NCI-H1048 (cell line): ENCODE results near the gene MED27.

Source experiments
- DNase-seq: peaks from one replicate; lab custom pipeline; 2025; lab: John Stamatoyannopoulos, UW

Gene MED27

DNA sequence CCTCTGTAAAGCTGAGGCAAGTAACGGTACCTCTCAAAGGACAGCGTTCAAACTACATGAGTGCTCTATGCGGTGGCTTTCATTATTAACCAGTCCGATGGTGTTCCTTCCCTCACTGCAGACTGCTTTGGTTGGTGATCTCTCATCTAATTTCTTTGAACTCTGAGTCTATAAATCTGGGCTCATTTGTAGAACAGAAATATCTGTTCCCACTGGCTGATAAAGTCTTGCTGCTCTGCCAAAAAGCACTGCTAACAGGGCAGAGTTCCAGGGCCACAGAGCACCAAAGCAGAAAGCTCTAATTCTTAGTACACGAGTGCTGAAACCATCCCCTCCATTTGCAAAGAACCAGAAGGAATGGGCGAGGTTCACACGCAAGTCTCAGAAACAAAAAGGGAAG is 81.9 kb downstream of the MED27 start:
- no peak for DNase-seq

DNA sequence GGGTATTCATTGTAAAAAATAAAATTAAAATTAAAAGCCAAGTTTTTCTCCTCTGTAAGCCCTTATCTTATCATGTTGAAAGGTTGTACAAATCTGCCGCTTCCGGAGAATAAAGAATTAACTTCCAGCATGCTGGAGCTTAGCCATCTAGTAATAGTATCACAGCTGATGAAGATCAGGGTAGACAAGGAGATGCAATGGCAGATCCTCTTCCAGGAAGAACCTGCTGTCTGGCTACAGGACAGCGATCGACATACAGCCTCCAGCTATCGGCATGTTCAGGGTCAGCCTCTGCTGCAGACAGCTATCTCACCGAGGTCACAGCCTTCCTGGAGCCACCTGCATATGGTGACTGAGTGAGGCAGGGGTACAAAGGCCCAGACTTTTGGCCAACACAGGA is 82.6 kb downstream of the MED27 start:
- no peak for DNase-seq

DNA sequence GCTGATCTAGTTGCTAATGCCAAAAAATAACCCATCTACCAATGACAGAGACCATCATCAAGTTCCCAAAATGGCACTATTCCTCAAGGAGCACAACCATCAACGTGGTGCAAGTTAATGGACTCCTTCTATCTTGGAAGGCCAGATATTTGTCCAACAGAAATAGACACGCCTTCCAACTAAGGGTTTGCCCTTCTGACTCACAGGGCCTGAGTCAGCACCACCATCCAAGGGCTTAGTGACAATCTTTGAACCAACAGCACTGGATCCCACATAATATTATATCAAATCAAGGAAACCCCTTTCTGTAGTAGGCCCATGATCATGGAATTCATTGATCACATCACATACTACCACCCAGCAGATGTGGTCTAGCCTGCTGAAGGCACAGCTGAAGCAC is 84.3 kb downstream of the MED27 start:
- DNase-seq = no peak

DNA sequence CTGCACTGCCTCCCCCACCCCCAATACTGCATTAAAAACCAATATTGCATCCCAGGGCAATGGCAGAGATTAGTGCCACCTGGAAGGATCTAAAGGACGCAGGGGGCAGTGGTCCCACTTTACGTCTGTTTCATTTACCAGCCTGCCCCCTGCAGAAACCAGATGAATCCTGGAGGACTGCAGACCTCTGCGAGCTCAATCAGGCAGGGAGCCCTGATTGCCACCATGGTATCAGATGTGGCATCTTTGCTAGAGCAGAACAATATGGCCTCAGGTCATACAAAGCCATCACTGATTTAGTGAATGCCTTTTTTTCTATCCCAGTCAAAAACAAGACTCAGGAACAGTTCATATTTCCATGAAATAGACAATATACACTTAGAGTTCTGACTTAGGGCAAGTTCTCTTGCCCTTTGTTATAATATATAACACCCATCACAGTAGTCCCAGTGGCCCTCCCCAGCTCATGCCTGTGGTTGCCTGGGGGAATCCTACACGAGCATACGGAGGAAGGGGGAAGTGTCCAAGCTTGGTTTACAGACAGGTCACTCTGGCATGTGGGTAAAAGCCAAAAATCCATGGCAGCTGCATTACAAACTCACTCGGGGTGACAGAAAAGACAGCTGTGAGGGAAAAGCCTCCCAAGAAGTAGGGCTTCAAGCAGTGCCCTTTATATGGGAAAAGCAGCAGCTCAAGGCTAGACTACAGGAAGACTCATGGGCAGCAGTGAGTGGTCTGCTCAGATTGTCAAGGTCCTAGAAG is 85.1 kb downstream of the MED27 start:
- DNase-seq = no peak

DNA sequence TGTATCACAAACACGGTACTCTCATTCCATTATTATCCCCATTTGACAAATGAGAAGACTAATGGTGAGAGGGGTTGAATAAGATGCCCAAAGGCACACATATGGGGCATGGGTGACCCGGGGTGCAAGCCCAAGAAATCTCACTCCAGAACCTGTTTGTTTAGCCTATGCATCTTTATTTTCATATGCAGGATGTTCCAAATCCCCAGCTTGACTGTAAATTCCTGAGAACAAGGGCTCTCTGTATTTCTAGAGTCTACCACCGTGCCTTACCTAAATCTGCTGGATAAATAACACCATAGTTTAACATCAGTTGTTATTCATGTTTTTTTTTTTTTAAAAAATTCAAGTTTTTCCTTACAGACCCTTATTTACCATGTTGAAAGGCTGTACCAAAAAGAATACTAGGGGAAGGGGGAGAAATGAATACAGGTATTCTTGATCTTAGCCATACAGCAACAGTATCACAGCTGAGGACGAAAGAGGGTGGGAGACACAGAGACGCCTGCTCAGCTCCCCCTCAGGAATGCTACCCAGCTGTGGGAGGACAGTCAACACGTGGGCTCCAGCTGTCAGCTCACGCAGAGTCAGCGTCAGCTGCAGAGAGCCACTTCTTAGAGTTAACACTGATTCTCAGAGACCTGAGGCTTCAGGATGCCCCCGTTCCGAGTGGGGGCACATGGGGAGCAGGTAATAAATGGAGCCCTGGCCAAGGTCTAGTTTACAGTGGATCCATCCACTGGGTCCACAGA is 86.6 kb downstream of the MED27 start:
- DNase-seq = no peak

DNA sequence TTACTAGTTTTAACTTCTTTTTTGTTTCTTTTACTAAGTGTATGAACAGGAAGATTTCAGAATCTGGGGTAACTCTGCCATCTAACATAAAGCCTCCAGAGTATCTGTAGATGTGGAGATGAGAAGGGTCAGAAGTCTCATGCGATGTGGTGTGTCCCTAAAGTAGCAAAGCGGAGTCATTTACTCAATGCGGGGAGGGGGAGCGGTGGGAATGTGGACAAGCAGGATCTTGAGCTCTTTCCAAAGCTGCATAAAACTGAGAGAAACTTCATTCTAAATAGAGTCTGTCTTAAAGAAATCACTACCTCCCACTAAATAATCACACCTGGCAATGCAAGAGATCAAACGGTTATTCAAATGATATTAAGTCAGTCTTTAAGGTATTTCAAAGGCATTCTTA is 92.4 kb downstream of the MED27 start:
- DNase-seq = no peak

DNA sequence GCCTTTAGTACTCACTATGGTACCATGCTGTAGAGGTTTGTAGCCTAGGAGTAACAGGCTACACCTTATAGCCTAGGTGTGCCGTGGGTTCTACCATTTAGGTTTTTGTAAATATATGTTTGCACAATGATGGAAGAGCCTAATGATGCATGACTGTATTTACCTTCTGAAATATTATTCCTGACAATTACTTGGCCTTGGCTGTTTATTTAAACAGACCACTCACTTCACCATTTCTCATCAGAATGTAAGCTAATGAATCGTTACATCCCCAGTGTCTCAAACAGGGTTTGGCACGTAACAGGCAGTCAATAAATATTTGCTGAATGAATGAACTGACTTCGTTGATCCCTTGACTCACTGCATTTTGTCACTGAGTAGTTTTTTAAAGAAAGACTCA is 93.1 kb downstream of the MED27 start:
- DNase-seq = no peak

DNA sequence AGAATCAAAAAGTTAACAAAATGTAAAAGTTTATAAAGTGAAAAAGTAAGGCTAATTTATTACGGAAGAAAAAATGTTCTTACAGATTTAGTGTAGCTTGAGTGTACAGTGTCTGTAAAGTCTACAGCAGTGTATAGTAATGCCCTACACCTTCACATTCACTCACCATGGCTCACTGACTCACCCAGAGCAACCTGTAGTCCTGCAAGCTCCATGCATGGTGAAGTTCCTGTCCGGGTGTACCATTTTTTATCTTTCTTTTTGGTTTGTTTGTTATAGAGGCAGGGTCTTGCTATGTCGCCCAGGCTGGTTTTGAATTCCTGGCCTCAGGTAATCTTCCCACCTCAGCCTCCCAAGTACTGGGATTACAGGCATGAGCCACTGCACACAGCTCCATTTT is 93.6 kb downstream of the MED27 start:
- no peak for DNase-seq

DNA sequence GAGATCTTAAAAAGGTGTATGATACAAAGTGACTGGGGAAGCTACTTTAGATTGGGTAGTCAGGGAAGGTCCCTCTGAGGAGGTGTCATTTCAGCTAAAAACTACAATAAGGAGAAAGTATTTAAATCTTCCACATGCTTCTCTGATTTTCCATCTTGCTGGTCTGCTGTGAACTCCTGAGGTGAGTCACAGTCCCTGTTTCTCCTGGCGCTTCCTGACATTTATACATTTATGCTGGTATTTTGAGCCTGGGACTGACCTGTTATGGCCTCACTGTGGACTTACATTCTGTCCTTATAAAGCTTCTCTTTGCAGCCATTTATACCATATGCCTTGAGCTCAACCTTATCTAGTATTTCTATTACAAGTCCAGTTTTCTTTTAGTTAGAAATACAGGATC is 95.1 kb downstream of the MED27 start:
- no peak for DNase-seq

DNA sequence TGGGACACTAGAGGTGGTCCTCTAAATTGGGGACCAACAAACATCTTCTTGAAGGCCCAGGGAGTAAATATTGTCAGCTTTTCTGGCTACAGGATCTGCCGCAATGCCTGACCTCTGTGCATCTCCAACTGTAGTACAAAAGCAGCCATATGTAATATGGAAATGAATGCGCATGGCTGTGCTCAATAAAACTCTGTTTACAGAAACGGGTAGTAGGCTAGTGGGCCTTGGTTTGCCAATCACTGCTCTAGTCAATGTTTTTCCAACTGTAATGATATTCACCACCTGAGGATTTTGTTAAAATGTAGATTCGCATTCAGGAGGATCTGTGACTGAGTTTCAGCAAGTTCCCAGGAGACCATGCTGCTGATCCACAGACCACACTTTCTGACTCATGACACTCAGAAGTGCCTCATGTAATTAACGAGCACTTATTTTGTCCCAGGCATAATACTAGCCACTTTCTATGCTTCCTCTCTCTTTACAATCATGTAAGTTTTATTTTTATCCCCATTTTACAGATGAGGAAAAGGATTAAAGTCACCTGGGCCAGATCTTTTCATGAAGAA is 96.9 kb downstream of the MED27 start:
- no peak for DNase-seq

DNA sequence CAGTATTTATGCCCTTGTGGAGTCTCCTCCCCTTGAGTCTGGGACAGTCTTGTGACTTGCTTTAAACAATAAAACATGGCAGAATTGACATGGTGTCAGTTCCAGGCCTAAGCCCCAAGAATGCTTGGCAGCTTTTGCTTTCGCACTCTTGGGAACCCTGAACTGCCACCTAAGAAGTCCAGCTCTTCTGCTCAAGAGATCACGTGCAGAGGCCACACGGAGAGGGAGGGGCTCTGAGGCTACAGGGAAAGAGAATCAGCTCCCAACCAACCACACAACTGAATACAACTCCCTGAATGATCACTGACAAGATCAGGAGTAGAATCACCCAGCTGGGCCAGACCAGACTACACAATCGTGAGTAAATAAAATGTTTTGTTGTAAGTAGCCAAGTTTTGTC is 97.6 kb downstream of the MED27 start:
- DNase-seq = no peak

DNA sequence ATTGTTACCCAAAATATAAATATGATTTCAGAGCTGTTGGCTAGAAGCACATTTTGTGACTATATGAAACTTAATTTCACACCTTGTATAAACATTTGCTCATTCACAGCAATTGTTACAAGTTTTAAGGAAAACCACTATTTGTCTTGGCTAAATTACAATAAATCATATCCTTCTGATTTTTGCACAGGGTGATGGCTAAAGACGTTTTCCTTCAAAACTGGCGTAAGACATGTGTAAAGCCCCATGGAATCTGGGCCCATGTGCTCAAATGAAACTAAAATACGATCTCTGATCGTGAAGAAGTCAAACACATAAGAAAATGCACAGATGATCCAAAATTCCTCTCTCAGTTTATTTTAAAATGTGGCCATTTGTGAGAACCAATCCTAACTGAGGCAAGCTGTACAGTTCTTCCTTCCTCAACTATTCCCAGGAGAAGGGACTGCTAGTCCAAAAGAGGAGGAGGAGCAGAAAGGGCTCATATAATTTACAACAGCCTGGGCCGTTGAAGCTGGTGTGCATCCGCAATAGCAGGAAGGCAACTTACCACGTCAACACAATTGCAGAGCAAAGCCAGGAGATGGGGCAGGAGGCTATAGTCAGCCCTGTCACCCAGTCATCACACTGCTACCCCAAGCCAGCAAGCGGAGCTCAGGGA is 98.4 kb downstream of the MED27 start:
- no peak for DNase-seq

DNA sequence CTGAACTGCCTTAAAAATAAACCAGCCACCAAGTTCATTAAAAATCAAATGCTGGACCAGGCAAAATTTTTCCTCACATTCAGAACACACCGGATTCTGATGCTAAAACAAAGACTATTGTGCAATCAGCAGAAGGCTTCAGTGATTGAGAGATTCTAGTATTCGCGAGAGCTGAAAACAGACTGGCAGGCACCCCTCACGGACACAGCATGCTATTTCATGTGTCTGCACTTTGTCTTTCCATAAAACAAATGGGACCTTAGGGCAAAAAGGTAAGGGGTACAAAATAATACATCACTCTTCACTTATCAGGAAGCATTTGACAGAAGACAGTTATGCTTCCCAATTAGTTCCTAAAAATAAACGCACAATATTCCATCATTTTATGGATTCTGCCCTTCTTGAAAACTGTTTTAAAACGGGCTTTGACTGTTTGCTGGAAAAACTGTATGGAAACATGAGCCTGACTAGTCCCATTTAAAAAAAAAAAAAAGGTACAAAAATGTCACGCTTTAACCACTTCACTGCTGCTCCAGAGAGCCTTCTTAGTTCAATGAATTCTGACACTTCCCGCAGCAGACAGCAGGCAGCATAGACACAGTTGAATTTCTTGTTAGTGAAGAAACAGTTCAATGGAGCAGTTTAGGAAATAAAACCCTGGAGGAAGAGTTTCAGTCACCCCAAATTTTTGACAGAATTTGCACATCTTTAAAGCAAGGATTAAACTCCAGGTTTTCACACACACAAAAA is 99.2 kb downstream of the MED27 start:
- DNase-seq = no peak

DNA sequence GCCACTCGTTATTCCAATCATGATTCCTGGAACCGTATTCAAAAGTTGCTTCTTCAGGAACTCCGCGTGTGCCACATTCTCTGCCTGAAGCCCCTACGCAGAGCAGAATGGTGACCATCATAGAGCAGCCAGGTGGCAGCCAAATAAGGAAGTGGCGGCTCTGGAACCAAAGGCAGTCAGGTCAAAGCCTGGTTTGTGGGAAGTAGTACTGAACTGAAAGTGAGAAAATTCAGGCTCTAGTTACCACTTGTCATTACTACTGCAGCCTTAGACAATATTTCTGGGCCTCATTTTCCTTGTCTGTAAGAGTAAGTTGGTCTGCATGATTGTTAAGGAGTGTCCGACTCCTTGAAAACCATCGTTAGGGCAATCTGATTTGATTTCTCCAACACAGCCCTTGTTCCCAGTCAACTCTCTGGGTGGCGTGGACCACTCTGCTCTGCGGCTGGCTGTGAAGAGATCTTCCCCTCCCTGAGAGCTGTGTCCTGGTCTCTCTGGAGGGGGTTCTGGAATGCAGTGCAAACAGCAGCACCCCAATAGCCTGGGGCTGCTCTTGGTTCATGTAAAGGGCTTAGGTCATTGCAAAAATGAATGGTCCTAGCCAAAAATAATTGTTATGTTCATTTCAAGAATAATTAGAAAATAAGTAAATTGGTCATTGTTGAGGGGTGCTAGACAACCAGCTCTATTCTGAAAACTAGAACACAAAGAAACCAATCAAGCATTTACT is 102.4 kb downstream of the MED27 start:
- no peak for DNase-seq

DNA sequence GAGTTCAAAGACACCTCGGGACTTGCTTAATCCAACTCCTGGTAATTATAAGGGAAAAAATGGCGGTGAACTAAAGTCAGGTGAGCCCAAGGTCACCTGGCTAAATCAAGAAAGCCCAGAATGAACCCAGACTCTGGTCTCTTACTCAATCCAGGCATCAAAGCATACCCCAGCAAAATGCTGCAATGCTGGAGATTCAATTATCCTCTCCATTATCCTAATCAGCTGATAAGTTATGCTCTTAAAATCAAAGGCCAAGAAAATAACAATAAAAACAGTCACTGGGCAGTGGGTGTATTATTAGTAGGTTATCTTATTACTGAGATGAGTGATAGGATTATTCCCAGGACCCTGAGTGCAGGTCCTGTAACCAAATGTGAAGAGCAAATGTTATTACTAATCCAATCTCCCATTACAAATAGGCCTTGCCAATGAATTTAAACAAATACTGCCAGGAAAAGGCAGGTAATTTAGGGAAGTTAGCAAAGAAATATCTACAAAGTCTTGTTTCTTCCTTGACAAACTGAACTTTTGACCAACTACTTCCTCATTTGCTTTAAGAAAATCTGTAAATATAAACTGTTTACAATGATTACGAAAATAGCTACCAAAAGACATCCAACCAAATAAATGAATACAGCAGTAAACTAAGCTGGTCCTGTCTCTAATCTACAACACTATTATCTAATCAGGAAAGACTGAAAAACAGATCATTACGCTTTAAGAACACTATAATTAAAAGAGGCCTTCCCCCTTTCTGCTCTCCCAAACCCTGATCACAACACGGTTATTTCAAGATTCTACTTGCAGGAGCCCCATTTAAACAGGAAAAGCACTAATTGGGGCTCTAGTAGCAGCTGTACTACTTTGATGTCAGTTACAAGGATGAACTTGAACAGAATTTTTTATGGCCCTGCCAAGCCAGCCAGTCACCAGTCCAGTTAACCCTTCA is 103.2 kb downstream of the MED27 start:
- DNase-seq = no peak

DNA sequence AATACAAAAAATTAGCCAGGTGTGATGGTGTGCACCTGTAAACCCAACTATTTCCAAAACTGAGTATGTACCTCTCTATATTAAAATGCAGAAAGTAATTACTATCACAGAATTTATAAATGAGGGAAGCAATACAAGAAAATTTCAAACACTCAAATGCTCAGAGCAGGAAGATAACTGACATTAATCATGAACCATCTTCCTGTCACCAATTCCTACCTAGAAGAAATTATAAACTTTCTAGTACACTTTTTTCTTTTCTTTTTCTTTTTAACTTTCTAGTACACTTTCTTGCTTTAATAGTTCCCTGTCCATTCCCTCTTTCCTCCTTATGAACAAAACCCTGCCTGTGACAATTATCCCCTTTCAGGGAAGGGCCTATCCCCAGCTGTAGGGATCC is 106.8 kb downstream of the MED27 start:
- no peak for DNase-seq

DNA sequence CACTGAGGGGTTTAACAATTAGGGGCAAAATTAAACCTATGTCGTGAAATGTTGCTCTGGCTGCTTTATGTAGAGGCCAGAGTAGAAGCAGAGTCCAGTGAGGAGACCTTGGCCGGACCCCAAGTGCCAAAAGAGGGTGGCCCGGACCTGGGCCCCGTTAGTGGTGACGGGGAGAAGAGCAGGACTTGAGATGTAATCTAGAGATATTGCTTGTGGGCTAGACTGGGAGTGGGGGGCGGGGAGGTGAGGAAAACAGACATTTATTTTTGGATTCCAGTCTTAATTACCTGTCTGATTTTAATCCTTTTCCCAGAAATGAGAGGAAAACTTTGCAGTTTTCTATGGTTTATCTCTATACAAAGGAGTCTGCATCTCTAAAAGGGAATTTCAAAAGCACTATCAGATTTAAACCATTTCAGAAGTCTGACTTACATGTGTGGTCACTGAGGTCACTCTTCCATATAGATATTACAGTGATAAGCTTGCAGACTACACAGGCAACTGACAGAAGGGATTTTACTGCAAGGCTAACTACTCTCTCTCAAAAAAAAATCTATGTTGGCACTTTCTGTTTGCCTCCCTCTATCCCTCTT is 108.1 kb downstream of the MED27 start:
- DNase-seq = no peak

DNA sequence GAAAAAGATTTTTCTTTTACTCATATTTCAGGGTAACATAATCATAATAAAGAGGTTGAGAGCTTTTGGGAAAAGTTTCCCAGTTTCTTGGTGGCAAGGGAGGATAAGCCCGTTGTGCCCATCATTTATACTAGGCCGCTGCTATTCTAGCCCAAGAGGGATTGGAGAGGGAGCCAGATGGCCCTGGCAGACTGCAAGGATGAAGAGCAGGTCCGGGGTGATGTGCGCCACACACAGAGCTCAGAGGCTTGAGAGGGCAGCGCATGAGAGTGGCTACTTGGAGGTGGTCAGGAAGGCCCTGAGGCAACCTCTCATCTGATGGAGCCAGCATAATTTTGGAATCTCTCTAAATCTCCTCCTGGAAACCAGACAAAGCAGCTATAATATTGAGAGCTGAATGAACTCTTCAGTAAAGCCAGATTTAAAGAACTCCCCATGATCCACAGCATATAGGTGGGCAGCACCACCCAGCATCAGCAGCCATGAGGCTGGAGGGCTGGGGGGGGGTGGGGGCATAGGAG is 110.1 kb downstream of the MED27 start:
- no peak for DNase-seq

DNA sequence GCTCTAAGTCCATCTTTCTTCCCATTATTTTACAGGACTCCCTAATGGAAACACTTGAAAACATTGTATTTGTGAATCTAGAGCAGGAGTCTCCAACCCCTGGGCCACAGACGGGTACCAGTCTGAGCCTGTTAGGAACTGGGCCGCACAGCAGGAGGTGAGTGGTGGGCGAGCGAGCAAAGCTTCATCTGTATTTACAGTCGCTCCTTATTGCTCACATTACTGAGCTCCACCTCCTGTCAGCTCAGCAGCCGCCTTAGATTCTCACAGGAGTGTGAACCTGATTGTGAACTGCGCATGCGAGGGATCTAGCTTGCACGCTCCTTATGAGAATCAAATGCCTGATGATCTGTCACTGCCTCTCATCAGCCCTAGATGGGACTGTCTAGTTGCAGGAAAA is 111.0 kb downstream of the MED27 start:
- no peak for DNase-seq

DNA sequence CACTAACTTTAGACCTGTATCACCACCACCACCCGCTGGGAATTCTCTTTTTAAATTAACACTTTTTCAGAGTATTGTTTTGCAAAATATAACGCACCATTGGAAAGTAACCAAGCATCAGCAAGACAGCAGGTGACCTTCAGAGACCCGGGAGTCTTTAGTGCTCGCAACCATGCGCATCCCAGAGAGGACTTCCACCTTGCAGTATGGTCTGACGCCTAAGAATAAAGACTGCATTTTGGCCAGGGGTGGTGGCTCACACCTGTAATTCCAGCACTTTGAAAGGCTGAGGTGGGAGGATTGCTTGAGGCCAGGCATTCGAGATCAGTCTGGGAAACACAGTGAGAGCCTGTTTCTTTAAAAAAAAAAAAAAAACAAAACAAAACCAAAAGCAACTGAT is 113.8 kb downstream of the MED27 start:
- no peak for DNase-seq
